GM18868 (cell line): Measurements from ENCODE around the gene ZNF33B.
"Not testable (repeated sequence)": the region's sequence is repeated elsewhere in the genome, so short reads cannot be mapped to it uniquely, and the experiment has no call there.

Experiments used
- ATAC-seq: cut with Tn5 transposase; IDR thresholded peaks from one replicate; pipeline ENCODE4 v1.9.1; 2021; ENCODE audit warnings: mild to moderate bottlenecking, moderate library complexity; ENCODE audit not compliant: unreplicated experiment

The ZNF33B gene

DNA sequence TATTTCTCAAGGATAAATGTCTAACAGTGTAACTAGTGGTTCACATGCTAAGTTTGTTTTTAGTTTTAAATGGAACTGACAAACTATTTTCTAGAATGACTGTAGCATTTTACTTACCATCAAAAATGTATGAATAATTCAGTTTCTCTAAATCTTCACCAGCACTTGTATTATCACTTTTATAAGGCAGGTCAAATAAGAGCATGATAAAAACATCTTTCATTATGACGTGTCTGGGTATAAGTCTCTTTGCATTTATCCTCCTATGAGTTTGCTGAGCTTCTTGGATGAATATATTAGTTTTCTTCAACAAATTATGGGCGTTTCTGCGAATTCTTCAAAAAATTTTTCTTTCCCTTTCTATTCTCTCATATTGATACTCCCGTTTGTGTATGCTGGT is 19.9 kb downstream of the ZNF33B start:
- ATAC-seq, result no peak

DNA sequence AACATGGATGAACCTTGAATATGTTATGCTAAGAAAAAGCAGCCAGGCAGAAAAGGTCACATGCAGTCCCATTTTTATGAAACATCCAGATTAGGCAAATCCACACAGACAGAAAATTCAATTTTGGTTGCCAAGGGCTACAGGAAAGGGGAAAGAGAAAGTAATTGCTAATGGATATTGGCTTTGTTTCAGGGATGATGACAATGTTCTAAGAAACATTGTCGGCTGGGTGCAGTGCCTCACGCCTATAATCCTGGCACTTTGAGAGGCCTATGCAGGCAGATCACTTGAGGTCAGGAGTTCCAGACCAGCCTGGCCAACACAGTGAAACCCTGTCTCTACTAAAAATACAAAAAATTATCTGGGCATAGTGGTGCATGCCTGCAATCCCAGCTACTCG is 23.0 kb downstream of the ZNF33B start:
- ATAC-seq, result no peak

GRCh38 chr10:42609872-42610271 is 28.5 kb downstream of the ZNF33B start:
- peak; percentile 83 for ATAC-seq

DNA sequence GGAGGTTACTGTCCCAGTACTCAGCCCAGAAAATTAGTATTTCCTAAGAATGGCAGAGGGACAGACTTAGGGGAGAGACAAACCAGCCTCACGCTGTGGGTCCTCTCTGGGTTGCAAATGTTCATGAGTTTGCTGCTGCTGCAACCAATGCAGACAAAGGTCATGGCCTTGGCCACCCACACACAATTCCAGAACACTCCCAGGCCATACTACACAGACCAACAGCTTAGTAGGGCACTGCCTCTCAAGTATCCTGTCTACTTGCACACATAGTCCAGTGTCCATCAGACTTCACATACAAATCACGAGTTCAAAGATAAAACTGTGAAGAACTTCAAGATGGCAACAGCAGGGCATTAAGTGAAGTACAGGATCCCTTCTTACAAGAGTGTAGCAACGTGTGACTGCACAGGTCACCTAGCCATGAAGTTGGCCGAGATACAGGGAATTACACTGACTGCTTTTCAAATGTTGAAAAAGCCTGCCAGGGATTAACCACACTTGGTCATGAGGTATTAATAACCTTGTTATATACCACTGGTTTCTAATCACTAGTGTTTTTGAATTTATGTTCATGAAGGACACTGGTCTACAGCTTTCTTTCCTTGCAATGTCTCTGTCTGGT is 40.0 kb downstream of the ZNF33B start:
- ATAC-seq, result no peak

- ATAC-seq, result no peak
Measured at GRCh38 chr10:42596196-42596595, 42.2 kb downstream of the ZNF33B start.

- no peak for ATAC-seq
Measured at GRCh38 chr10:42594246-42594650, 44.1 kb downstream of the ZNF33B start.

GRCh38 chr10:42593284-42593683 is 45.1 kb downstream of the ZNF33B start:
- no peak for ATAC-seq

DNA sequence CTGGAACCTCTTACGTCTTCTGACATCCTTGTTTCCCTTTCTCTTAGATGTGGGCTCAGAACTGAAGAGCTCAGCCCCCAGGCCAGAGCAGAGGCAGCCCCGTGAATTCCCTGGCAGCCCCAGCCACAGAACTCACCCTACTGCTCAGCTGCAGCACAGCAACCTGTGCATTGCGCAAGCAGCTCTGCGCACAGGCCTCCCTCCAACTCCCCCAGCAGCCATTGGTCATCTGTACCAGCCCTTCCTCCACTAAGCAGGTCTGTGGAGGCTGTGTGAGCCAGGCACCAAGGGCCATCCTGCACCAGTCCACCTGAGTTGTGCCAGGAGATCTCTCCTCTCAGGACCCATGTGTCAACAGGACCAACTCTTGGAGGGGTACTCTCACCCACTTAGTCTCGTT is 54.5 kb downstream of the ZNF33B start:
- ATAC-seq, result no peak

DNA sequence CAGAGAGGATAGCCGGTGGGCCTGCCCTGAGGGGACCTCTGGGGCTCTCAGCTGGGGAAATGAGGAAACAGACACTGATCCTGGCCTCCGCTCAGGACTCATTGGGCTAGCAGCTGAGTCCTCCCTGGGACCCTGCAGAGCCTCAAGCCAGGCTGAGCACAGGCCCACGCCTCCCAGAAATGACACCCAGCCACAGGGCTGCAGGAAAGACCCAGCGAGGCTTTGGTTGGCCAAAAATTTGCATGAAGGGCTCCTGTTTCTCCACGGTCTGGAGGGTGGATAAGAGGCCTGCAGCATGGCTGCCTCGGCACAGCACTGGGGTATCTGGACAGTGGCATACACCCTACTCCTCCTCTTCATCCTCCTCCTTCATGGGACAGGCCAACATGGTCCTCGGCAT is 60.4 kb downstream of the ZNF33B start:
- ATAC-seq, result no peak

DNA sequence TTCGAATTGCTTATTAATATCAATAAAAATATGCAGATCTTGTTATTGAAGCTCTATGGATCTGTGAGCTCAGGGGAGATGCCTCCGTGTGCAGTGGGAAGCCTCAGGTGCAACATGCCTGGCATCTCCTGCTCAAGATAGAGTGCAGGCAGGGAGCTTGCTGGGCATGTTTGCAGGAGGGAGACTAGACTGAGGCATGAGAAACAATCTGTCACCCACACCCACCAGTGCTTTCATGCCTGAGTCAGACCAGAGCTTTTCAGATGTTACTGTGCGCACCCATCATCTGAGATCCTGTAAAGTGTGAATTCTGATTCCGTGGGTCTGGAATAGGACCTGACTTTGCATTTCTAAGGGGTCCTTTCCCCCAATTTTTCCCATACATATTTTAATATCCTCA is 62.0 kb downstream of the ZNF33B start:
- no peak for ATAC-seq

- ATAC-seq, result no peak
Measured at GRCh38 chr10:42574336-42574735, 64.0 kb downstream of the ZNF33B start.

GRCh38 chr10:42556931-42557330 is 81.4 kb downstream of the ZNF33B start:
- ATAC-seq, result no peak

DNA sequence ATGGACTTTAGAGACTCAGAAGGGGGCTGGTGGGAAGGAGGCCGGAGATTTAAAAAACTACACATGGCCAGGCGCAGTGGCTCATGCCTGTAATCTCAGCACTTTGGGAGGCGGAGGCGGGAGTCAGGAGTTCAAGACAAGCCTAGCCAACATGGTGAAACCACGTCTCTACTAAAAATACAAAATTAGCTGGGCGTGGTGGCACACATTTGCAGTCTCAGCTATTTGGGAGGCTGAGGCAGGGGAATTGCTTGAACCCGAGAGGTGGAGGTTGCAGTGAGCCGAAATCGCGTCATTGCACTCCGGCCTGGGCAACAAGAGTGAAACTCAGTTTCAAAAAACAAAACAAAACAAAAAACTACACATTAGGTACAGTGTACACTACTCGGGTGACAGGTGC is 84.8 kb downstream of the ZNF33B start:
- ATAC-seq, result not testable (repeated sequence)

GRCh38 chr10:42553064-42553407 is 85.3 kb downstream of the ZNF33B start:
- peak; percentile 29 for ATAC-seq

DNA sequence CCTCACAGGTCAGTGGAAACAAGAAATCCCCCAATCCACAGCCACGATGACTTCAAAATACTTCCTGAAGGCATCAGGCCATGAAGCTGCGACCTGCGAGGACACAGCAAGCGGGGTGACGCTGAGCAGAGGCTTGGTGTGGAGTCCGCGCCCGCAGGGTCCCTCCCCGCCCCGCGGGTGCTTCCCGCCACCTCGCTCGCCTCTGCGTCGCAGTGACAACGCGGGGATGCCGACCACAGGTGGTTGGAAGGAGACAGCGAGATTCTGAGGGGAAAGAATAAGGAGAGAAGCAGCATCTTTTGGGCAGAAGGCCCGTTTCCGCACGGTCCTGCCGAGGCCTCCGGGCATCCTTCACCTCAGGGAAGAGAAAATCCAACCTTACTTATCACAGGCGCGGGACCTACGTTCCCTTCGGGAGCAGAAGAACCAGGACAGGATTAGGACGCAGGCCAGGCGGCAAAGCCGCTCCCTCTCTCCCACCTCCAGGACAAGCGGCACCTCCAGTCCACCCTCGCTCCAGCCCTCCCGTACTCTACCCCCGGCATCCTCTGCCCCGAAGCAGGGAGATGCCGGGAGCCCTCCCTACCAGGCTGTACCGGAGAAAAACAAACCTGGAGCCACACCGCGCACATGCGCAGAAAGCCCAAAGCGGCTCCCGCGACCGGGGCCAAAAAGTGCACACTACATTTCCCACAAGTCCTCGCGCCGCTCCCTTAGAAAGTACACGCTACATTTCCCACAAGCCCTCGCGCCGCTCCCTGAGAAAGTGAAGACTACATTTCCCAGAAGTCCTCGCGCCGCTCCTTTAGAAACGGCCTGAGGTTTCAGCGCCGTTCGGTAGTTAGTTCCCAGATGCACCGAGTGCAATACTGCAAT is 85.9 kb downstream of the ZNF33B start:
- peak; percentile 91 for ATAC-seq

- no peak for ATAC-seq
Measured at GRCh38 chr10:42551582-42552187, 86.7 kb downstream of the ZNF33B start.

GRCh38 chr10:42549851-42550250 is 88.5 kb downstream of the ZNF33B start:
- ATAC-seq, result no peak

GRCh38 chr10:42548254-42548653 is 90.1 kb downstream of the ZNF33B start:
- no peak for ATAC-seq

DNA sequence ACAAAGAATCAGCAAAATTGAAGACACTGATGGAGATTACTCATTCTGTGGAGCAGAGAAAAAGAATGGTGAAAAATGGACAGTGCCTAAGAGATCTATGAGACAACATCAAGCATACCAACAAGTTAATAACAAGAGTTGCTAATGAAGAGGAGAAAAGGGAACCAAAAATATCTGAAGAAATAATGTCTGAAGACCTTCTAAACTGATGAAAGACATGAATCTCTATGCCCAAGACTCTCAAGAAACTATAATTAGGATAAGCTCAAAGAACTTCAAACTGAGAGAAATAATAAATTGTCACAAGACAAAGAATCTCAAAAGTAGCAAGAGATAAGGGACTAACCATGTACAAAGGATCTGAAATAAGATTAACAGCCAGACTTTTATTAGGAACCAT is 93.4 kb downstream of the ZNF33B start:
- no peak for ATAC-seq

- no peak for ATAC-seq
Measured at GRCh38 chr10:42543840-42544372, 94.5 kb downstream of the ZNF33B start.
